ENCODE measurements around the gene MIPEP. TPM values are rescaled to one million over a fixed set of nuclear protein-coding genes. Genes with fewer than 3 reads are reported as not detected.

Gene MIPEP
- total and polyA plus RNA-seq, 2 experiments from 2014 or later: 12.6 to 19.6 TPM

GRCh38 chr13:23824371-23824770, 64.8 kb downstream of the MIPEP start:
- Histone ChIP-seq H3K4me2 (ENCODE audit: unreplicated experiment) (no peak overlapping the region), H3K79me2 (ENCODE audit: insufficient read depth) (no peaks in the 10 kb centered on the region), H3K9ac (no peak overlapping the region), H2AFZ (no peak overlapping the region), H3K27me3 (replicated peaks; ENCODE audit: insufficient read depth) (no peaks in the 10 kb centered on the region), H3F3A (ENCODE audit: insufficient read depth) (peaks cover 9% of the 10 kb centered on the region; the same call in 1 of the 2 replicates), H4K20me1 (ENCODE audit: insufficient read depth) (no peaks in the 10 kb centered on the region), H3K4me3 (no peak overlapping the region), H3K9me2 (ENCODE audit: insufficient read depth) (no peaks in the 10 kb centered on the region), H3K4me1 (ENCODE audit: insufficient read depth) (peaks cover 12% of the 10 kb centered on the region), H3K36me3 (ENCODE audit: low read depth) (peaks cover 5% of the 10 kb centered on the region), H3K27ac (no peak overlapping the region), H3K9me3 (ENCODE audit: low read depth) (no peaks in the 10 kb centered on the region)
- WGBS, 2 experiments (ENCODE audit: low coverage in 1 of 2, low lambda C conversion rate in 2 of 2, missing lambda C conversion rate in 2 of 2): 20 to 22% methylated on average over 3 of the region's 3 CpGs
- no peak for DNase-seq
- in situ Hi-C loops (cut with MboI): no loop called here
- no peak for TF ChIP-seq EZH2phosphoT487 (IDR thresholded peaks at IDR 0.05; ENCODE audit: insufficient read depth, low read depth)

GRCh38 chr13:23822252-23822824, 66.9 kb downstream of the MIPEP start:
- Histone ChIP-seq H3K4me2 (ENCODE audit: unreplicated experiment) (no peak overlapping the region), H3K9me3 (ENCODE audit: low read depth) (no peaks in the 10 kb centered on the region), H3K9ac (no peak overlapping the region), H2AFZ (no peak overlapping the region), H3K36me3 (ENCODE audit: low read depth) (peaks cover 5% of the 10 kb centered on the region), H3K4me1 (ENCODE audit: insufficient read depth) (no peaks in the 10 kb centered on the region), H3K27me3 (replicated peaks; ENCODE audit: insufficient read depth) (no peaks in the 10 kb centered on the region), H3F3A (ENCODE audit: insufficient read depth) (no peaks in the 10 kb centered on the region), H3K79me2 (ENCODE audit: insufficient read depth) (no peaks in the 10 kb centered on the region), H3K9me2 (ENCODE audit: insufficient read depth) (no peaks in the 10 kb centered on the region), H4K20me1 (ENCODE audit: insufficient read depth) (no peaks in the 10 kb centered on the region), H3K27ac (no peak overlapping the region), H3K4me3 (no peak overlapping the region)
- DNase-seq: no peak
- WGBS, 2 experiments (ENCODE audit: low coverage in 1 of 2, low lambda C conversion rate in 2 of 2, missing lambda C conversion rate in 2 of 2): 92% methylated on average over 3 of the region's 3 CpGs
- in situ Hi-C loops (cut with MboI): no loop called here
- TF ChIP-seq EZH2 (IDR thresholded peaks at IDR 0.05; ENCODE audit: insufficient read depth, poor library complexity, severe bottlenecking): no peak
- TF ChIP-seq EZH2phosphoT487 (IDR thresholded peaks at IDR 0.05; ENCODE audit: insufficient read depth, low read depth): no peak

GRCh38 chr13:23820530-23820929, 68.7 kb downstream of the MIPEP start:
- no peak overlapping the region for H3K4me3 ChIP-seq
- no peak for DNase-seq

GRCh38 chr13:23817830-23818229, 71.4 kb downstream of the MIPEP start:
- Histone ChIP-seq H3K36me3 (ENCODE audit: low read depth) (no peaks in the 10 kb centered on the region), H3K4me2 (ENCODE audit: unreplicated experiment) (no peak overlapping the region), H3K27me3 (replicated peaks; ENCODE audit: insufficient read depth) (no peaks in the 10 kb centered on the region), H3K9me3 (ENCODE audit: low read depth) (no peaks in the 10 kb centered on the region), H3K27ac (no peak overlapping the region), H3K9ac (no peak overlapping the region), H3K9me2 (ENCODE audit: insufficient read depth) (no peaks in the 10 kb centered on the region), H3K79me2 (ENCODE audit: insufficient read depth) (no peaks in the 10 kb centered on the region), H3F3A (ENCODE audit: insufficient read depth) (no peaks in the 10 kb centered on the region), H3K4me3 (no peak overlapping the region), H4K20me1 (ENCODE audit: insufficient read depth) (no peaks in the 10 kb centered on the region), H2AFZ (no peak overlapping the region), H3K4me1 (ENCODE audit: insufficient read depth) (no peaks in the 10 kb centered on the region)
- WGBS, 2 experiments (ENCODE audit: low coverage in 1 of 2, low lambda C conversion rate in 2 of 2, missing lambda C conversion rate in 2 of 2): 89 to 93% methylated on average over 4 of the region's 4 CpGs
- in situ Hi-C loops (cut with MboI): no loop called here
- TF ChIP-seq EZH2phosphoT487 (IDR thresholded peaks at IDR 0.05; ENCODE audit: insufficient read depth, low read depth): no peak
- no peak for TF ChIP-seq EZH2 (IDR thresholded peaks at IDR 0.05; ENCODE audit: insufficient read depth, poor library complexity, severe bottlenecking)
- DNase-seq: no peak

More at GRCh38 chr13:23820530-23820929, 68.7 kb downstream of the MIPEP start:
- Histone ChIP-seq H3K79me2 (ENCODE audit: insufficient read depth) (no peaks in the 10 kb centered on the region), H3K4me1 (ENCODE audit: insufficient read depth) (no peaks in the 10 kb centered on the region), H3K27me3 (replicated peaks; ENCODE audit: insufficient read depth) (no peaks in the 10 kb centered on the region), H2AFZ (no peak overlapping the region), H3K27ac (no peak overlapping the region), H3K9me3 (ENCODE audit: low read depth) (no peaks in the 10 kb centered on the region), H3K9ac (no peak overlapping the region), H3K9me2 (ENCODE audit: insufficient read depth) (no peaks in the 10 kb centered on the region), H3K36me3 (ENCODE audit: low read depth) (peaks cover 5% of the 10 kb centered on the region), H4K20me1 (ENCODE audit: insufficient read depth) (no peaks in the 10 kb centered on the region), H3K4me2 (ENCODE audit: unreplicated experiment) (no peak overlapping the region), H3F3A (ENCODE audit: insufficient read depth) (no peaks in the 10 kb centered on the region)
- TF ChIP-seq EZH2phosphoT487 (IDR thresholded peaks at IDR 0.05; ENCODE audit: insufficient read depth, low read depth): no peak
- TF ChIP-seq EZH2 (IDR thresholded peaks at IDR 0.05; ENCODE audit: insufficient read depth, poor library complexity, severe bottlenecking): no peak
- in situ Hi-C loops (cut with MboI): no loop called here
- WGBS, 2 experiments (ENCODE audit: low coverage in 1 of 2, low lambda C conversion rate in 2 of 2, missing lambda C conversion rate in 2 of 2): 97 to 98% methylated on average over 3 of the region's 3 CpGs

- Histone ChIP-seq H4K20me1 (ENCODE audit: insufficient read depth) (no peaks in the 10 kb centered on the region), H3K79me2 (ENCODE audit: insufficient read depth) (no peaks in the 10 kb centered on the region), H3K27me3 (replicated peaks; ENCODE audit: insufficient read depth) (no peaks in the 10 kb centered on the region), H3K36me3 (ENCODE audit: low read depth) (no peaks in the 10 kb centered on the region), H3K9me3 (ENCODE audit: low read depth) (no peaks in the 10 kb centered on the region), H3K4me3 (no peak overlapping the region), H3K27ac (no peak overlapping the region), H3K4me2 (ENCODE audit: unreplicated experiment) (no peak overlapping the region), H3K4me1 (ENCODE audit: insufficient read depth) (no peaks in the 10 kb centered on the region), H3F3A (ENCODE audit: insufficient read depth) (no peaks in the 10 kb centered on the region), H3K9ac (no peak overlapping the region), H3K9me2 (ENCODE audit: insufficient read depth) (no peaks in the 10 kb centered on the region), H2AFZ (no peak overlapping the region)
- no peak for DNase-seq
- in situ Hi-C loops (cut with MboI): no loop called here
- TF ChIP-seq EZH2phosphoT487 (IDR thresholded peaks at IDR 0.05; ENCODE audit: insufficient read depth, low read depth) (no peak), EZH2 (IDR thresholded peaks at IDR 0.05; ENCODE audit: insufficient read depth, poor library complexity, severe bottlenecking) (no peak)
- 94 to 100% methylated on average over 2 of the region's 2 CpGs for WGBS, 2 experiments (ENCODE audit: low coverage in 1 of 2, low lambda C conversion rate in 2 of 2, missing lambda C conversion rate in 2 of 2)
Measured at GRCh38 chr13:23817136-23817535, 72.1 kb downstream of the MIPEP start.

Data from GM23248 (cell line).